ENCODE data around the gene TMEM39A. TPM values are rescaled to one million over a fixed set of nuclear protein-coding genes. Genes with fewer than 3 reads are reported as not detected.

Gene TMEM39A
- total RNA-seq, 4 donors from 2014 or later = 54.7 to 60.2 (median 56.9) TPM

DNA sequence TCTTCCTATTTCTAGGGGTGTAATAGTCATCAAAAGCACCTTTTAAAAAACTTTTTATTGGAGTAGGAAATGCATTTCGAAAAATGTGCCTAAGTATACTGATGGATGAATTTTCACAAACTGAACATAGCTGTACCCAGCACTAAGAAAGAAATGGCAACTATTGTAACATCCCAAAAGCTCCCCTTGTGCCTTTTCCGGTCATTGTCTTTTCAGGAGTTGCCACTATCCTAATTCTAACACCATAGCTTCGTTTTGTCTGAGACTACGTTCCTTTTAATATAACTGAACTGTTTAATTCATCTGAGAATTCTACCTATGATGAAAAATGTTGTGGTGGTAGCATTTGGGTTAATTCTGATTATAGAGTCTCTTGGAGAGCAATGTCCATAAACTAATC, 36.9 kb upstream of the TMEM39A start:
- TF ChIP-seq, protein P1, sequence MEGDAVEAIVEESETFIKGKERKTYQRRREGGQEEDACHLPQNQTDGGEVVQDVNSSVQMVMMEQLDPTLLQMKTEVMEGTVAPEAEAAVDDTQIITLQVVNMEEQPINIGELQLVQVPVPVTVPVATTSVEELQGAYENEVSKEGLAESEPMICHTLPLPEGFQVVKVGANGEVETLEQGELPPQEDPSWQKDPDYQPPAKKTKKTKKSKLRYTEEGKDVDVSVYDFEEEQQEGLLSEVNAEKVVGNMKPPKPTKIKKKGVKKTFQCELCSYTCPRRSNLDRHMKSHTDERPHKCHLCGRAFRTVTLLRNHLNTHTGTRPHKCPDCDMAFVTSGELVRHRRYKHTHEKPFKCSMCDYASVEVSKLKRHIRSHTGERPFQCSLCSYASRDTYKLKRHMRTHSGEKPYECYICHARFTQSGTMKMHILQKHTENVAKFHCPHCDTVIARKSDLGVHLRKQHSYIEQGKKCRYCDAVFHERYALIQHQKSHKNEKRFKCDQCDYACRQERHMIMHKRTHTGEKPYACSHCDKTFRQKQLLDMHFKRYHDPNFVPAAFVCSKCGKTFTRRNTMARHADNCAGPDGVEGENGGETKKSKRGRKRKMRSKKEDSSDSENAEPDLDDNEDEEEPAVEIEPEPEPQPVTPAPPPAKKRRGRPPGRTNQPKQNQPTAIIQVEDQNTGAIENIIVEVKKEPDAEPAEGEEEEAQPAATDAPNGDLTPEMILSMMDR (IDR thresholded peaks at IDR 0.05) = no peak
- DNase-seq (ENCODE audit: low spot score) = no peak
- no peak for ATAC-seq (ENCODE audit: low FRiP score)

DNA sequence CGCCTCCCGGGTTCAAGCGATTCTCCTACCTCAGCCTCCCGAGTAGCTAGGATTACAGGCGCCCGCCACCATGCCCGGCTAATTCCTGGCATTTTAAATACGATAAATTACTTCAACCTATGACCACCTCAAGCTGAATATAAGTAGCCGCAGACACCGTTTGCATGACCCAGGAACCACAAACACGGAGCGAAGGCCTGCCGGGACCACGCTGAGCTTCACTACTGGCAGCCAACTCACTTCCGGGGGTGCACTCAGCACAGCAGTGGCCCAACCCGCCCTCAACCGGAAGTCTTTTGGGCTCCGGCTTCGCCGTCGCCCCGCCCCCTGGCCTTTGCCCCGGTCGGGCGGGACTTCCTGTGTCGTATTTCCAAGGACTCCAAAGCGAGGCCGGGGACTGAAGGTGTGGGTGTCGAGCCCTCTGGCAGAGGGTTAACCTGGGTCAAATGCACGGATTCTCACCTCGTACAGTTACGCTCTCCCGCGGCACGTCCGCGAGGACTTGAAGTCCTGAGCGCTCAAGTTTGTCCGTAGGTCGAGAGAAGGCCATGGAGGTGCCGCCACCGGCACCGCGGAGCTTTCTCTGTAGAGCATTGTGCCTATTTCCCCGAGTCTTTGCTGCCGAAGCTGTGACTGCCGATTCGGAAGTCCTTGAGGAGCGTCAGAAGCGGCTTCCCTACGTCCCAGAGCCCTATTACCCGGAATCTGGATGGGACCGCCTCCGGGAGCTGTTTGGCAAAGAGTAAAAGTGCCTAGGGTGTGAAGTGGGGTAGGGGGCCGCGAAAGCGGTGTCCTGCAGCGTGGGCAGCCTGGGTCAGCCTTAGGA, 35.0 kb upstream of the TMEM39A start, which contains the start of gene TIMMDC1:
TSS of gene TIMMDC1 (plus strand) at position 362 of the 826 bp plus-strand sequence. CDS start at position 549, 187 bp downstream.
- TF ChIP-seq, protein P1 (IDR thresholded peaks at IDR 0.05) = no peak
- ATAC-seq (ENCODE audit: low FRiP score) (peak; percentile 100), DNase-seq (ENCODE audit: low spot score) (peak; percentile 82)

DNA sequence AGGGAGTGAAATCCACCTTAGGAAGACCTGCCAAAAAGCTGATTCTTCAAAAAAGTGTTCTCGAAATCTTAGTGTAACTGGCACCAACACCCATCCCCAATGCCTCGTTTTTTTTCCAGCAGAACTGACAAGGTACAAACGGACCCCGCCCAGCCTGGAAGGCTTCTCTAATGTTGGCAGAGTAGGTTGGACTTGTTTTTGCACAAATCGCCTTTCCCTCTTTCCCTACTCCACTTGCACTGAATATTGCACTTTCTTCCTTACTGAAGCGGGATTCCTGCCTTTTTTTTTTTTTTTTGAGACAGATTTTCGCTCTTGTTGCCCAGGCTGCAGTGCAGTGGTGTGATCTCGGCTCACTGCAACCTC, 34.4 kb upstream of the TMEM39A start:
- TF ChIP-seq, protein P1 (IDR thresholded peaks at IDR 0.05) = no peak
- ATAC-seq (ENCODE audit: low FRiP score) = peak; percentile 59
- DNase-seq (ENCODE audit: low spot score) = no peak

DNA sequence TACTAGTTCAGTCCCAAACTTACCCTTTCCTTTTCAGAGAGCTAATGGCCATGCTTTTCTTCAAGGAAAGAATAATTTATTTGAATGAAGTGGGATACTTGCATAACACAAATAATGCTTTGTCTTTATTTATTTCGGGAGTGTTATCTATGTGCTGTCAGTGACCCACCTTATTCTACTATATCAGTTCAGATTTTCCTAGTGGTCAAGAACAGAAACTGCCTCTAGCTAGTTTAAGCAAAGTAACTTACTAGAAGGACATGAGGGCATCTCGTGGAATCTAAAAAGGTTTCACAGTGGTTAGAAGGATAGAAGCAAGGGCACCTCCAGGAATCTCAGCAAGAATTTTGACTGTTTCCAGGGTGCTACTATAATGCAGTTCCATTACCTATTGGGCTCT, 31.2 kb upstream of the TMEM39A start:
- TF ChIP-seq, protein P1 (IDR thresholded peaks at IDR 0.05) = no peak
- DNase-seq (ENCODE audit: low spot score) = no peak
- ATAC-seq (ENCODE audit: low FRiP score) = no peak

DNA sequence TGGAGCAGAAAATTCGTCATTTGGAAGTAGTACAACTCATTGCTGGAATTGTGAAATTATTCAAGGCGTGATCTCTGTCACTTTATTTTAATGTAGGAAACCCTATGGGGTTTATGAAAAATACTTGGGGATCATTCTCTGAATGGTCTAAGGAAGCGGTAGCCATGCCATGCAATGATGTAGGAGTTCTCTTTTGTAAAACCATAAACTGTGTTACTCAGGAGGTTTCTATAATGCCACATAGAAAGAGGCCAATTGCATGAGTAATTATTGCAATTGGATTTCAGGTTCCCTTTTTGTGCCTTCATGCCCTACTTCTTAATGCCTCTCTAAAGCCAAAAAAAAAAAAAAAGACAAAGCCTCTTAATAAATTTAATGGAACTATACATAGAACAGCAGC, 29.4 kb upstream of the TMEM39A start:
- ATAC-seq (ENCODE audit: low FRiP score) = no peak

DNA sequence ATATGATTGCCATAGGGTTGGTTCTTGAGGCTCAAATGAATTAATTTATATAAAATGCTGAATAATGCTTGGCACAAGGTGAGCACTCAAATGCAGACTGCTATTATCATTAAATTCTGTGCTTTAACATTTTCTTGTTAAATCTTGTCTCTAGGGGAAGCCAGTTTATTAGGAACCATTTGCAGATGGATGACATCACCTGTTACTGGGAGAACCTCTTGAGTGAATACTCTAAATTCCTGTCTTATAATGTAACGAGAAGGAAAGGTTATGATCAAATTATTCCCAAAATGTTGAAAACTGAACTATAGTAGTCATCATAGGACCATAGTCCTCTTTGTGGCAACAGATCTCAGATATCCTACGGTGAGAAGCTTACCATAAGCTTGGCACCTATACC, 28.7 kb upstream of the TMEM39A start:
- no peak for DNase-seq (ENCODE audit: low spot score)
- TF ChIP-seq, protein P1 (IDR thresholded peaks at IDR 0.05) = no peak
- no peak for ATAC-seq (ENCODE audit: low FRiP score)

More for the DNA sequence above, 29.4 kb upstream of the TMEM39A start:
- TF ChIP-seq, protein P1 (IDR thresholded peaks at IDR 0.05) = no peak
- no peak for DNase-seq (ENCODE audit: low spot score)

DNA sequence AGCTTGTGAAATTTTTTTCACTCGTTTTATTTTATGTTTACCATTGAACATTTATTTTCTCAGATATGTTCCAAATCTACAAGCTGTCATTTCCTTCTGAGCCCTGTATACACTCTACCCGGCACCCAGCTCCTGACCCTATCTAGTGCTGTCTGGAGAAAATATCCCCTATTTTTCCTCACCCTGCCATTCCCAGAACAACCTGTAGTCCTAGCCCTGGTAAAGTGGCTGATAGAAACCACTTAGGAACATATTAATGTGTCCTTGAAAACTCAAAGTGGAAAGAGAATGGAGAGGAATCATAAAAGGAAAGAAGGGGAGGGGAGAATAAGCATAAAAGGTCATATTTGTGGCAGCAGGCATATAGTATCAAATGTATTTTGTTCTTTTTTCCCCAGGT, 26.7 kb upstream of the TMEM39A start:
- TF ChIP-seq, protein P1 (IDR thresholded peaks at IDR 0.05) = no peak
- no peak for DNase-seq (ENCODE audit: low spot score)
- no peak for ATAC-seq (ENCODE audit: low FRiP score)

Measured in omental fat pad (tissue), 4 donors.